G401.6 (cell line): ENCODE results near the gene LRRC4C.

Source experiments
- FAIRE-seq: peaks from 2 replicates; lab custom pipeline; 2012; peaks lifted over from hg19 to GRCh38; lab: Jason Lieb, UNC

The LRRC4C gene

DNA sequence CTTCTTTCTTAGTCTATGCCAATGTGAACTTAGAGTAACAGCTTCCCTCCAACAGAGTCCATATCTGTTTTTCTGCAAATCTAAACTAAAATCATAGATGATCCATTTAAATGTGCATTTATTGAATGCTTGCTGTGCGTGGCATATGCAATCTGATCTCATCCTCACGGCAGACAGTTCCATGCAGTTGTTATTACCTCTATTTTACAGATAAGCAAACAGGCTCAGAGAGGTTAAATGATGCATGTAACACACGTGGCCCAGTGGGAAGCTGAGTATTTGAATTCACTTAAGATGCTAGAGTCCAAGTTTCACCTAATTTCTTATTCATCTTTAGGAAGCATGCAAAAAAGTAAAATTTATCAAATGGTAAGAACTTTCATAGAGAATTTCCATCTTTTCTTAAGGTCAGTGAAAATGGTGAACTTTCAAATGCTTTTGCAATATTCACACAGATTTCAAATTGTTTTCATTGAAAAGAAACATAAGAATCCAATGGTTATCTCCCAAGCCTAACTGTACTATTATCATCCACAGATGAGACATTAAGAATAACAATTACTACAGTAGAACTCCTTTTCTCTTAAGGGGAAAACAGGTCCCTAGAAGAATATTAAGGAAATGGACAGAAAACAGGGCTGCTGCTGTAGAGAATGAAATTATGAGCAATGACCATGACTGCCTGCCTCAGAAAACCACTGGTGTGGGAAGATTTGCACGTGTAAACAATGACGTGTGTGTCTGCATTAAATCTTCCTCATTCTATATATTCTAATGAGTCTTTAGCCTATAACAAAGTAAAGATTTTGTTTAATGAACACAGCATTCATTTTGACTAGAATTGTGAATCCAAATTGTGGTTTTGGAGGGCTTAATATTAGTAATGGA lies 1171.3 kb downstream of the LRRC4C start:
- no peak for FAIRE-seq

DNA sequence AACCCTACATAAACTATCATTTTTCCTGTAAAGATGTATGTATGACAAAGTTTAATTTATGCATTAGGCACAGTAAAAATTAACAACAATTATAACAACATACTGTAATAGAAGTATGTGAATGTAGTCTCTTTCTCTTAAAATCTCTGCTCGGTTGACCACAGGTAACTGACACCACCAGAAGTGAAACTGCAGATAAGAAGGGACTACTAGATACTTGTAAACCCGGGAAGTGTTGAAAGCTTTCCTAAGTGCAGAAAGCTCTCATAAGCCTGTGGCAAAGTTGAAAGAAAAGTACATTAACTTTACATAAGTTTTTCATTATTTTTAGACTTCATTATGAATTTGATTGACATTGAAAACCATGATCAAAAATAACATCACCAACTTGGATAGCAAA lies 1173.3 kb downstream of the LRRC4C start:
- no peak for FAIRE-seq

DNA sequence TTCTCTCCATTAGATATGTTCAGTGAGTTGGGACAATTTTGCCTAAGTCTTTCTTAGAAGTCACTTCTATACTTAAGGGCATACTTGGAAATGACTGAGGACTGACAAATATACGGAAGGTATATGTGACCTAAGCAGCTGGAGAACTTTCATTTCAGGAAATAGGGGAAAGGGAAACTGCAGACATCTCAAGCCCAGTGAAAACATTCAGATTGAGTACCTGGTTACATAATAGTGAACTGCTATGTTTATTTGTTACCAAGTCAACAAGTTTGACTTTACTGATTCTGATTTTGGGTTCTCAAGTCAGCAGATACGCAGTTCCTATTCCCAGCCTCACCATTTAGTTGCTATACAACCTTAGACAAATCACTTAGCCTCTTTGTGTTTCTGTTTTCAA lies 1173.9 kb downstream of the LRRC4C start:
- FAIRE-seq: no peak

DNA sequence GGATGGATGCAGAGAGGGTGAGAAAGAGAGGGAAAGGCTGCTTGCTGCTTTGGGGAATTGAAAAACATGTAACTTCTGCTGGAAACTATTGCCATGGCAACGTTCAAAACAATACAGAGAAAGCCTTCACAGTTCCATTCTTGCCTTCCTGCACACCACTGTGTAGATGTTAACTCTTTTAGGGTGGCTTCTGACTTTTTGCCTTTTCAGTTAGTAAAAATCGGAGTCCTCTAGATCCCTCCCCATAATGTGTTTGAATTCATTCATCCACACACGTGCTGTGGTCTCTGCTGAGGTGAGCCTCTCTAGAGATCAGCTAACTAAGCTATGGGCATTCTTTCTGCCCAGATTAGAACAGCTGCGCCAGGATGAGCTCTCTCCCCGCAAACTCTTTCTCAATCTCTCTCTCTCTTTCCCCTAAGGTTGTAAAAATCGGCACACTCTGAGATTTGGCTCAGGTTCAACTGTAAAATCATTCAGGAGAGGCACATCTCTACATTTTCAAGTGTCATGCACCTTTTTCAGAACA lies 1178.3 kb downstream of the LRRC4C start:
- FAIRE-seq: no peak

DNA sequence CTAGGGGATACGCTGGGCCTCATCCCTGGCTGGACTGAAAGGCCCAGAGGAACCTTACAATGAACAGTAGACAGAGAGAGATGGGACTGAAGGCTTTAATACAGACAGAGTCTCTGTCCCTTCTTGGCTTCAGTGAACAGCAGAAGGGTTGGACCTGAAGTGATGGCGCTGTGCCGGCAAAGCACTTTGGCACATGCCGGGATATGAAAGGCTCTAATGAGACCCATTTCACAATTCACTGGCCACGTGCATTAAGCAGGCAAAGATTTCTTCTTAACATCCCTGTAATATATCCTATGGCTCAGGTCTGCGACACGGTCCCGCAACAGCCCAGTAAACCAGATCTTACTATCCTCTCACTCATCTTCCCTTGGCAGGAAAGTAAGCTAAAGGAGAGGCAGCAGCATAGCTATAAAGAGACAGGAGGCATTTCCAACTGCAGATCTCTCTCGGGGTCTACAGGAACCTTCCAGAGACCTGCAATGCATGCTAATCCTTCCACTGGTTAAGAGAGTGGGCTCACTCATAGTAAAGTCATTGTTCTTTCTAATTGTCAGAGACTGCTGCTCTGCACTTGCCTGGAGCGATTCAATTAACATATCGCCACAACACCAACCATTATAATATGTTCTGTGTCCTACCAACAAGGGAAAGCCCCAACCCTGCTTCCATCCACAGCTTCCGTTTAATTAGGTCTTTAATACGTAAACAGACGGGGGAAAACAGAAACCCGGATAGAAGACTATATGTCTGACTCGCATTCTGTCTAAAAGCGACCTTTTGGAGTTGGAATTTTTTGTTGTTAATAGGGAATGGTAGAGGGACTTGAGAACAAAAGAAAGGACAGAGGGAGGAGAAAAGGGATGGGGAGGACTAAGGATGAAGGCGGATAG lies 1179.0 kb downstream of the LRRC4C start:
- no peak for FAIRE-seq

DNA sequence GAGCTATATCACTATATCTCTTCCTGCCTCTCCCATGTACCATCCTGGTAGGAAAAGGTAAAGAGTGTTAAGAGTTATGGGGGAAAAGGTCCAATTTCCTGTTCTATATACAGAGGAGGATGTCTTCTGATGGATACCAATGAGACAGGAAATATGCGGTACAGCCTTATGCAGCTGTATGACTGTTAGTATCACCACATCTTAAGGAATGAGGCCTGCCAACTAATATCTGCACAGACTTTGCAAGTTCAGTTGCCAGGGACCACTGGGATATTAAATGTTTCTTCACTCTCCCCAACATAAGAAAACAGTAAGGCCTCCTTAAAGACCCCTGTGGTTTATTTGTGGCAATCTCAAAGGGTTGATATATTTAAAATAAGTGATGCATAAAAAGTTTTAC lies 1182.5 kb downstream of the LRRC4C start:
- no peak for FAIRE-seq

DNA sequence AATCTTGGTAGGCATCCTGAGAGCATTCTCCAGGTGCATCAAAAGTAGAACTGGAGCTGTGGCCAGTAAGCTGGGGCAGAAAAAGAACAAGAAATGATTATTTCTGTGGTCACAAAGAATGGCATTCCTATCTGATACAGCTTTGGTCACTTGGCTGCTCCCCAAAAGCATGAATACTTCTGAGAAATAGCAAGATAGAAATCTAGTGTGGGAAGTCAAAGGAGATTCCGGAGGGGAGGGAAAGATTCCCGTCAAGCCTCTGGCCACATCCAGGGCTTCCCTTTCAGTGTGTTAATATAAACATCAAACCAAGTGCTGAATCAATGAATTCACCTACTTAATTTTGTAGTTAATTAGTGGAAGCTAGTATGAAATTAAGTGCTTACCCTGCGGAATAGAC lies 1185.4 kb downstream of the LRRC4C start:
- FAIRE-seq: no peak

DNA sequence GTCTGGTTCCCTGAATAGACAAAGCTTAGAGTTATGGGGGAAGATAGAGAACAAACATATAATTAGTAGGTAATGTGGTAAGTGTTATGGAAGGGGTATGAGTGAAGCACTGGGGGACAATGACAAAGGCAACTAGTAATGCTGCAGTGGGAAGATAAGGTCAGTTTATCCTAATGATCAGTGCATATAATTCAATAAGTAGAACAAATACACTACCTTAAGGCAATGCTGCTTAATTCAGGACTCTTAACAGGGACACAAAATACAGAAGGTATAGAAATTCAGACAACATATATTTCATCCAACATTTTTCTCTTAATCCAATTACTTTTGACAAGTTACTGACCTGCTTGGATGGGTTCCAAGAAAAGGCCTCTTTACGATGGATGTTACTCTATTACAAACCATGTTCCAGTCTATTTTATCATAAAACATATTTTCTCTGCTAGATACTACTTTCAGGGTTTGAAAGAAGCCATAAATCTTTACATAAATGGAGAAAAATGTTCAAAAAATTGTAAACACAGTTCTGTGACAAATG lies 1186.2 kb downstream of the LRRC4C start:
- no peak for FAIRE-seq

DNA sequence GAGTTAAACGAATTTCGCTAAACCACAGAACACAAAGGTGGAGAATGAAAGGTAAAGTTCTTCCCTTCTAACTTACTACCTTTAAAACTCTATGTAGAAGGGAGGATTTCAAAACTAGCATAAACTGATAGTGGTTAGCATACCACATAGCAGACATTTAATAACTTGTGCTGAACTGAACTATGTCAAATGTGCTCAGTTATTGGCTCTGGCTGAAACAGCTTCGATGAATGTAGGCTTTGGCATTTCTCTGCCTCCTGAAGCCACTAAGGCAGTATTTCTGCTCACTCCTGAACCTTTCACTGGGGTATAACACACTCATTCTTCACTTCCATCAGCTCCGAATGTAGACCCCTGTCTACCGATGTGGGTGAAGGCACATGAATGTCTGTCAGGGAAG lies 1188.1 kb downstream of the LRRC4C start:
- no peak for FAIRE-seq

DNA sequence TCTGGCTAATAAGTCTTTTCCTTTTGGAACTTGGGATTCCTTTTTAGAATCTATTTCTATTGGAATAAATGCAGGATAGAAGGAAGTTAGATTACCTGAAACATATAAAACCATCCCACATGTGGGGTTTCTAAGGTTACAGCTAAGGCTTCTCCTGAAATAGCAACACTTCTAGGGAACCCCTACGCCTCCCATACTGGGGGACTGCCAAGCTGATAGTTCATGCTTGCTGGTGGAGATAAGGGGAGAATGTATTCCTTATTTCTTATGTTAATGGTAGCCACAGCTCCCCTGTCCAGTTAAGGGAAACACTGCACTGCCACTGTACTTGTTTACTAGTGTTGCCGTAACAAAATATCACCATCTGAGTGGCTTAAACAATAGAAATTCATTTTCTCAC lies 1189.6 kb downstream of the LRRC4C start:
- FAIRE-seq: no peak

DNA sequence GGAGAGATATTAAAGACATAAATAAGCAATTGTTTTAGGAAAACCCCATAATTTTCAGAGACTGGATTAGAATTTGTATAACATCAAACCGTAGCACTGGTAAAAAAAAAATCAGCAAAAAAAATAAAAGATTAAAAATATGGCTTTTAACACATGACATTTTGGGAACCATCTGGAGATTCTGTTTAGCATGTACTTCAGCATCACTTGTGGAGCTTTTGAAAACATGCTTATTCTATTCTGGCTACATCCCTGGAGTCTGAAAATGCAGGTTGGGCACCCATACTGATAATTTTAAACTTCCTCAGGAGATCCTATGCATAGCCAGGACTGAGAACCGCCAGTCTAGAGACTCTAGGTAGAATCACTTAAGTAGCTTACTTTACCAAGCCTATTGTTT lies 1190.9 kb downstream of the LRRC4C start:
- FAIRE-seq: no peak

DNA sequence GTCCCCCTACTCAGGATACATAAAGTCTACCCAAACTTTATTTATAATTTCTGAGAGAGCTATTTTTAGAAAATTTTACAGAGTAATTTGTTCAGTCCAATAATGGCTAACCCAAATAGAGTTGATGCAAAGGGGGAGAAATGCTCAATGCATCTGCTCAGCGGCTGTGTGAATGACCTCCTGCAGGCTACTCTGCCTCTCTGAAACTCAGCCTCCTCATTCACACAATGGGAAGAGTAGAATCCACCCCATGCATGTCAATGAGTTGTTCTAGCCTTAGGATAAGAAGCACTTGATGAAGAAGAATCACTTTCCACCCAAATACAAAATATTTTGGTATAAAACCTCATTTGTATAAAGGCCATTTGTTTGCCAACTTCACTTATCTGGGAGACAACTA lies 1204.0 kb downstream of the LRRC4C start:
- FAIRE-seq: no peak

DNA sequence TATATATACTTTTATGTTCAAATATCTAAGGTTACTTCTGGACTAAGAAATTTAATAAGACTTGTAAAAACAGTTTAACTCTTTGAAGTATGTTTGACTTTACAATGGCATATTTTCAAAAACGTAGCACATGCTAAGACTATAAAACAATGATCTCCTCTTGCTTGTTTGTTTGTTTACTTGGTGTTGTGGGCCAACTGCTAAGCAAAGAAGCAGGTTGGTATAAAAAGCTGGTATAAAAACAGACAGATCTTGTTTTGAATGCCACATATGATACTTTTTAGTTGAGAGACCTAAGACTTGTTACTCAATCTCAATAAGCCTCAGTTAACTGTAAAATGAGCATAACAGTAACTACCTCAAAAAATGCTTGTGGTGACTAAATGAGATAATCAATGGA lies 1206.3 kb downstream of the LRRC4C start:
- no peak for FAIRE-seq

DNA sequence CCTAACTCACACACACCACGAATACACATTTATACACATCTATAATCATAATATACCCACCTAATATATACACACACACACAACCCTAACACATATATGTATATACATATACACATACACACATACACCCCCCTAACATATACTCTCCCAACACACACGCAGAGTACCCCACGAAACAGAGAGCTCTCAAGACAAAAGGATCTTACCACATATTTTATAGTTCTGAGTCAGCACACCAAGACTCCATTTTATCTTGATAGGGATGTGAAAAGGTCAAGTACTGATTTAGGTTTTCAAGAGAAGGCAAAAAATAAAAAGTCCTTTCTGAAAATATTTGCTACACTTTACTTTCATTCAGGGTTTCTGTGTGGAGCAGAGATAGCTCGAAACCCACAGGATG lies 1207.2 kb downstream of the LRRC4C start:
- no peak for FAIRE-seq

DNA sequence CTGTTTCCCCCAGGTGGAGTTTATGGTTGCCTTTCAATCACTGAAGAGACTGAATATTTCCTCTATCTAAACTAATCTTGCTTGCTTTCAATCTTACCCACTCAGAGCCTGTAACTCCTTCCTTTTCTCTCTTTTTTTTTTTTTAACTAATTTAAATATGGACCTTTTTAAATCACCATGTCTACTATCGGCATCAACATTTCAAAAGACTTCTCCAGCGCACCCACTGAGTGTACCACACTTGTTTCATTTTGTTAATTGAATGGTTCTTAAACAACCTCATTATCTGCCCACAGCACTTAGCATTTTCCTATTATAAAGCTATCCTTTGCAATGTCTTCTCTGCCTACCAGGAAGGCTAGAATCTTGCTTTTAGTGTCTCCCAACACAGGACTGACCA lies 1212.5 kb downstream of the LRRC4C start:
- no peak for FAIRE-seq

DNA sequence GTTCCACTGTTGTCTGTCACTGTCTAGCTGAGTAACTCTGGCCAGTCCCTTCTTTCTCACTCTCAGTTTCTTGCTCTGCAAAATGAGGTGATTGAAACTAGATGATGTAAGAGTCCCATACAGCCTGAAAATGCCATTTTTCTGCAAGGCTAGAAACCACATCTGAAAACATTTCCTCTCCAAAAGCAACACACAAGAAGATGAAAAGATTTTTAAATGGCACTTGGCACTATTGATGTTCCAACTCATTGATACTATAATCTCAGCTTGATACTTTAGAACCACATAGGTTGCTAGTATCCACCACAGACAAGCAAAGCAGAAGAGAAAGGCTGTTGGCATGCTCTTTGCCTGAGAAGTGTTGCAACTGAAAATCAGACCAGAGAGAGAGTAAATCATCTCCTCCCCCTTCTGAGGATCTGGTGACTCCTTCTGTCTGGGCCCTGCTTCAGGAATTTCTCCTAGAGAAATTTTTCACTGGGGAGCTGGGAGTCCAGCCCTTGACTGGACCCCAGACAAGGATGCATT lies 1217.9 kb downstream of the LRRC4C start:
- no peak for FAIRE-seq

DNA sequence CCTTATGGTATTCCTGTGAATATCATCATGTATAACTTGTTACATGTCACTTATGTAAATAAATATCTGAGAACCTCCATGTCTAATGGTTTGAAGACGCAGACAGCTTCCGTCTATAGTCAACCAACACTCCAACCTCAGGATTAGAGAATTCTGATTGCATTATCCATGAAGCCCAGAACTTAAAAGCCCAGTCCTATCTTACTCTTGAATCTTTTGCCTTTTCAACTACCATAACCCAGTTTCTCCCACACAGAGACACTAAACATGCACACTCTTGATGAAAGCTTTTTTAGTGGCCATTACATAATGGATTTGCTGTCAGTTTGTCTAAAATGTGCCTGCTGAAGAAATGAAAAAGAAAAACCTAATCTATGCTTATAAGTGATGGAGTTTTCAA lies 1219.2 kb downstream of the LRRC4C start:
- FAIRE-seq: no peak

DNA sequence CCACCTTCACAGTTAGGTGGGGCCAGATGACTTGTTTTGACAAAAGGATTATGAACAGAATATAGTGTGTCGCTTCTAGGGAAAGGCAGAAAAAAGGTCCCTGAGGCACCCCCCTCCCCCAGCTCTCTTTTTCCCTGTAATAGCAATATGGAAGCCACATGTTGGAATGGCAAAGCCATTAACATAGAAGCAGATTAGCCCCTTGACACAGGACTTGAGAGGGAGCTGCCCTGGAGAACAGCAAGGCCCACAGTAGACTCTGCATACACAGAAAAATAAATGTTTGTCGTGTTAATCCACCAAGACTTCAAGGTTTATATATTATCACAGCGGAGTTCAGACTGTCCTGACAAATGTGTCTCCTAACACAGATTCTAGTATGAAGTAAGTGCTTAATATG lies 1222.9 kb downstream of the LRRC4C start:
- no peak for FAIRE-seq

DNA sequence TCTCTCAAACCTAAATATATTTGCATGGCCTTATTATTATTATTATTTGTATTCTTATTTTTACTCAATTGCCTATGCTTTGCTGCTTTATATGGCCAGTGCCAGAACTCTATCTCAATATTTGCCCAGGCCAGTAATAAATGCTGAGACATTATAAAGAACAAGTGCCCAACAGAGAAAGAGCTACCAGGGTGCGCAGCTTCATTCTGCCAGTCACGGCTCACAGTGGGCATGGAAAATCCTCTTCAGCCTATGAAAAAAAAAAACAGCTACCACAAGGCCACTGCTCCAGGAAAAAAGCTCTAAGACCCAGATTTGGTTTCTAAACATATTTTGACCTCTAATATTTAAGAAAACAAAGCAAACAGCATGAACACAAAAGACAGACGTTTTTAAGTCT lies 1223.6 kb downstream of the LRRC4C start:
- FAIRE-seq: no peak

DNA sequence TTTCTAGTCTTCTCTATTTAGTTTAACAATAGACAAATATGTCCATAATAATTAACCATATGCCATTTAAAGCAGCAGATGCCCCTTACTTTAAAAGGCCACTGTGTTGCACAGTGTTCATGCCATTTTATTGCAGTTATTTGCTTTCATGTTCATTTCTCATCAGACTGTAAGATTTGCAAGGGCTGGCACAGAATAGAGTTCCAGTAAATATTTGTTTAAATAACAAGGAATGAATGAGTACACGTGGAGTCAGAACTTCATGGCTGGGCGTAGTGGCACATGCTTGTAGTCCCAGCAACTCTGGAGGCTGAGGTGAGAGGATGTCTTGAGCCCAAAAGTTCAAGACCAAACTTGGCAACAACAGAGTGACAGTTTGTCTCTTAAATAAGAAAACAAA lies 1228.6 kb downstream of the LRRC4C start:
- no peak for FAIRE-seq

DNA sequence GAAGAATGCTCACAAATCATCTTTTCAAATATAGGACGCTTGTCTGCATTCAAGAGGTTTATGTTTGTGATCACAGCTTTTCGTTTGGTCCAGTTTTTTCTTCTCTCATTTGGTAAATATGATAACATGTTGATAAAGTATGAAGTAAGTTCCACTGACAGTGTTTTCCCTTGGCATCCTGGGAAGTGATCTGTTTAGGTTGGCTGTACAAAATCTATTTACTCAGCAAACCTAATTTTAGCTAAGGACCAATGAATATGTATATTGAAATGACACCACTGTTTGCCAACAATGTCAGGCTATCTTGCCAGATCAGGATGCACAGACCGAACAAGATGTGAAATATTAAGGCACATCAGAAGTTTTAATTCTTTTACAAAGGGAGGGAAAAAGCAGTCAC lies 1230.8 kb downstream of the LRRC4C start:
- no peak for FAIRE-seq

DNA sequence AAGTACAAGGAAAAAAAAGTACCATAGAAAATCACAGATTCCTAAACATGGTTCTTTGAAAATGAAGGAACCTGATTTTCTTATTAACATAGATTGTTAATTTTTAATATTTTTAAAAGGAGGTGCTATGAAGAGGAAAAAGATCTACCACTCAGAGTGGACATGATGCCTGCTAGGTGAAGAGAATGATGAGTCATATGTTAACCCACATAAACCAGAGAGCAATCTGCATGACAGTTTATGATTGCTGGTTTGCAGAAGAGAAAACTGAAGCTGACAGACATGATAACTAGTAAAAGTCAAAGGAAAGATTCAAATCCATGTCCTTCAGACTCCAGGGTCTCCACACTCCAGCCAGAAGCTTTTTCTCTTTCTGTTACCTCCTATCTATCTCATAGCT lies 1231.7 kb downstream of the LRRC4C start:
- no peak for FAIRE-seq

DNA sequence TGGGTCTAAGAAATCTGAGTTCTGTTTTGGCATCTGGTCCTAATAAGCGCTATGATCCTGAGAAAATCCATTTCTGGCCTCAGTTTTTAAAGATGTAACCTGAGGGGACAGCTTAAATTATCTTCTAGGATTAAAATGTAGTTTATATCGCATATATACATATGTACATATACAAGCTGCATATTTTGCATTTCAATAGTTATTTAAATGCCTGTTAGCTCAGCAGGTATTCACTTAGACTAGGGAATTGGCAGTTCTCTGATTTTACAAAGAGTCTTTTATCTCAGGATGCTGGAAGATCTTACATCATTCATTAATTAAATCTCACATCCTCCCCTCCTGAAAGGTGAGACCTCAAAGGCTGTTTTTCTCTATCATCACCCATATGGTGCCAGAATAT lies 1232.8 kb downstream of the LRRC4C start:
- FAIRE-seq: no peak
